Activated T-helper 1 cell treated with Interleukin-2 at 50 U/mL for 16 hours (primary cell): ENCODE results near the gene LASP1.
"Not testable (repeated sequence)": the region's sequence is repeated elsewhere in the genome, so short reads cannot be mapped to it uniquely, and the experiment has no call there.

Source experiments
- DNase-seq: peaks from one replicate; pipeline ENCODE4 v3.0.0-alpha.2; 2020; ENCODE audit warnings: low read depth

Gene LASP1

DNA sequence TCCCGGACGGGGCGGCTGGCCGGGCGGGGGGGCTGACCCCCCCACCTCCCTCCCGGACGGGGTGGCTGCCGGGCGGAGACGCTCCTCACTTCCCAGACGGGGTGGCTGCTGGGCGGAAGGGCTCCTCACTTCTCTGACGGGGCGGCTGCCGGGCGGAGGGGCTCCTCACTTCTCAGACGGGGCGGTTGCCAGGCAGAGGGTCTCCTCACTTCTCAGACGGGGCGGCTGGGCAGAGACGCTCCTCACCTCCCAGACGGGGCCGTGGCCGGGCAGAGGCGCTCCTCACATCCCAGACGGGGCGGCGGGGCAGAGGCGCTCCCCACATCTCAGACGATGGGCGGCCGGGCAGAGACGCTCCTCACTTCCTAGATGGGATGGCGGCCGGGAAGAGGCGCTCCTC, 60.9 kb downstream of the LASP1 start:
- DNase-seq: not testable (repeated sequence)

GRCh38 chr17:38933962-38934361, 64.1 kb downstream of the LASP1 start:
- DNase-seq: not testable (repeated sequence)

GRCh38 chr17:38939987-38940386, 70.1 kb downstream of the LASP1 start:
- no peak for DNase-seq

GRCh38 chr17:38940404-38940803, 70.5 kb downstream of the LASP1 start:
- DNase-seq: no peak

DNA sequence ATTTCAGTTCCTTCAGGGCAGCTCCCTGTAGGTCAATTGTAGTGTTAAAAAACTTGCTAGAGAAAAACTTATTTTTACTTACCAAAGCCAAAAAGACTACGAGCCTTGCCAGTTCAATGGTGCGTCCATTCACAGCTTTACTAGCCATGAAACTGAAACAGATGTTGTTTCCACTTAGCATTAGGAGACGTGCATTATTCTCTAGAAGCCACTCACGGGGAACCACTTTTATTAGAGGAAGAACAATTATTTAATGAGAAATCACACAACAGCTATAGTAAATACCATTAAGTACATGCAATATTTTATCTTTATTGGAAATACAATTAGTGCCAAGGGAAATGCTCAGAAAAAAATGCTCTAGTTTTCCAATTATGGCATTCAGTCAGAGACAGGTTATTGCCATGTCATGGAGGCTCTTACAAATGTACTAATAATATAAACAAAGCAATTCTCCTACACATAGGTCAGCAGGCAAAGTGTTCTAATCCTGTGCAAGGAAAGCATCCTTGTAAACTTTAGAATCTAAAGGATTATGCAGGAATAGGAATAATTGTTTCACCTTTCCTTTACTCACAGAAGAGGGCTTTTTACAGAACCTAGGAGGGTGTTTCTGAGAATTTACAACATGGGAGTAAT, 73.0 kb downstream of the LASP1 start:
- DNase-seq: no peak

- DNase-seq: no peak
These were observed 73.7 kb downstream of the LASP1 start for GRCh38 chr17:38943607-38944006.

DNA sequence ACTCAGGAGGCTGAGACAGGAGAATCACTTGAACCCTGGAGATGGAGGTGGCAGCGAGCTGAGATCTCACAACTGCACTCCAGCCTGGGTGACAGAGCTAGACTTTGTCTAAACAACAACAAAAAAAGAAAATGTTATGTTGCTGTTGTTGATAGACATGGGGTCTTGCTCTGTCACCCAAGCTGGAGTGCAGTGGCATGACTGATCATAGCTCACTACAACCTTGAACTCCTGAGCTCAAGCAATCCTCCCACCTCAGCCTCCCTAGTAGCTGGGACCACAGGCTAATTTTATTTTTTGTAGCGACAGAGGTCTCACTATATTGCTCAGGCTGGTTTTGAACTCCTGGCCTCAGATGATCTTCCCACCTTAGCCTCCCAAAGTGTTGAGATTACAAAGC, 77.3 kb downstream of the LASP1 start:
- no peak for DNase-seq

- not testable (repeated sequence) for DNase-seq
These were observed 83.9 kb downstream of the LASP1 start for GRCh38 chr17:38953800-38954199.

DNA sequence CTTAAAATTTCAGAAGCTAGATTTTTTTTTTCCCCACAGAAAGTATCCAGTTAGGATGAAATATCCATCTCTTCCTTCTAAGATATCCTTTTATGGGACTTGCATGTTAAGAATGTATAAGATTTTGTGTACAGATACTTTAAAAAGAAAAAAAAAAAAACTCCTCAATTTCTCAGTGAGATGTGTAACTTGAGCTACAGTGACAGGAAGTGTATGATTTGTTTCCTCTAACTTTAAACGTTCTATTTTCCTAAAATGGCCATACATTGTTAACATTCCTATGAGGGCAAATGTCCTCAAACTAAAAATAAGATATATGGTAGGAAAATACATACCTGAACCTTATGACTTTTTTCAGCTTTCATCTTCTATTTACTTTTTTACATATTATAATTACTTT, 88.5 kb downstream of the LASP1 start:
- no peak for DNase-seq

DNA sequence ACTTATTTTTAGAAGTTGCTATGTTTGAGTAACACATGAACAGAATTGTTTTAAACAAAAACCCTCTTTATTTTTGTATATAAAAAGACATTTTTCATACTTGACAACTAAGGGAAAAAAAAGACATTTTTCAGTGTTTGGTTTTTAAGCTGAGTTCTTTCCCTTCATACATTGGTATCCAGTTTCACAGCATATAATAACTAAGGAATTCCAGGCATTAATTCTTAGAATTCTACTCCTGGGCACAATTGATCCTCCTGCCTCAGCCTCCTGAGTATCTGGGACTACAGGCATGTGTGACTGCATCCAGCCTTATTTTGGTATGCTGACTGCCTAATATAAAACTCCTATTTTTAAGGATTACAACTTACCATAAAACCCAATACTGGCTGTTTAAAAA, 88.9 kb downstream of the LASP1 start:
- no peak for DNase-seq

DNA sequence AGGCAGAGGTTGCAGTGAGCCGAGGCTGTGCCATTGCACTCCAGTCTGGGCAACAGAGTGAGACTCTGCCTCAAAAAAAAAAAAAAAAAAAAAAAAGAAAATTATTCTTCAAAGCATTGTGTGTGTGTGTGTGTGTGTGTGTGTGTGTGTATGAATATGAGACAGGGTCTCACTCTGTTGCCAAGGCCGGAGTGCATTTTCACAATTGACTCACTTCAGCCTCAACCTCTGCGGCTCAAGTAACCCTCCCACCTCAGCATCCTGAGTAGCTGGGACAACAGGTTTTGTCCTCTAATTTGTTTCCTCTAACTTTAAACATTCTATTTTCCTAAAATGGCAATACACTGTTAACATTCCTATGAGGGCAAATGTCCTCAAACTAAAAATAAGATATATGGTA, 89.7 kb downstream of the LASP1 start:
- DNase-seq: no peak

GRCh38 chr17:38960402-38960801, 90.5 kb downstream of the LASP1 start:
- DNase-seq: no peak

- DNase-seq: no peak
These were observed 91.6 kb downstream of the LASP1 start for GRCh38 chr17:38961413-38961812.

DNA sequence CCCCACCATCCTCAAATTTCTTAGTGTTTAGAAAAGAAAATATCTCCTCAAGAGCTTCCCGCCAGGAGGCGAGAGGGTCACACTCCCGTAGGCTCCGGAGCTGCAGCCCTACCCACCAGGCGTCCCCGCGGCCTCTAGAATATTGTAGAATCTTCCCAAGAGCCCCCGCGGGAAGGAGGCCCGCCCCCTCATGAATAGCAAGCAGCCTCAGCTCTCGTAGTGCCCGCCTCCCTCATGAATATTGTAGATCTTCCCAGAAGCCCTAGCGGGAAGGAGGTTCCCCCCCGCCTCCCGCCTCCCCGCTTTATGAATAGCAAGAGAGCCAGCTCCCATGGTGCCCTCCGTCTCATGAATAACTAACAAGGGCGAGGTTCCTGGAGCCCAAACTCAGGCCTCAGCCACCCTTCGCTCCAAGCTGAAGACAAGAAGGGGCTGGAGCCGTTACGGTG, 97.5 kb downstream of the LASP1 start, which contains the start of gene FBXO47:
Gene FBXO47, minus strand, starts transcription at position 114 of the 449 bp plus-strand sequence. CDS start 4,378 bp downstream, outside the sequence.
- DNase-seq: peak; percentile 62

GRCh38 chr17:38969281-38969680, 99.4 kb downstream of the LASP1 start:
- DNase-seq: no peak

DNA sequence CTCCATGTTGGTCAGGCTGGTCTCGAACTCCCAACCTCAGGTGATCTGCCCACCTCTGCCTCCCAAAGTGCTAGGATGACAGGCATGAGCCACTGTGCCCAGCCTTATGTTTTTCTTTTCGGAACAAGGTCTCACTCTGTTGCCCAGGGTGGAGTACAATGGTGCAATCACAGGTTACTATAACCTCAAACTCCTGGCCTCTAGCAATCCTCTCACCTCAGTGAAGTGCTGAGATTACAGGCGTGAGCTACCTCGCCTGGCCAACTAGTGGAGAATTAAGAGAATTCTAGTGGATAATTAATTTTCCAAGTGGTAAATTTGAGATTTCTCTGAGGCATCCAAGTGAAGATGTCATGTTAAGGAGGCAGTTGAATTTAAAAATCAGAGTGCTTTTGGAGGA, 100.3 kb downstream of the LASP1 start:
- no peak for DNase-seq

GRCh38 chr17:38970804-38971203, 100.9 kb downstream of the LASP1 start:
- no peak for DNase-seq
